NCI-H1417 (cell line): ENCODE measurements around the gene OR2L8.
A peak's percentile ranks its signal among the peaks of the same experiment; 100 is the strongest.

Source experiments
- DNase-seq, 3 experiments: peaks; one replicate each; lab custom pipeline; 2025; lab: John Stamatoyannopoulos, UW

Gene OR2L8, protein sequence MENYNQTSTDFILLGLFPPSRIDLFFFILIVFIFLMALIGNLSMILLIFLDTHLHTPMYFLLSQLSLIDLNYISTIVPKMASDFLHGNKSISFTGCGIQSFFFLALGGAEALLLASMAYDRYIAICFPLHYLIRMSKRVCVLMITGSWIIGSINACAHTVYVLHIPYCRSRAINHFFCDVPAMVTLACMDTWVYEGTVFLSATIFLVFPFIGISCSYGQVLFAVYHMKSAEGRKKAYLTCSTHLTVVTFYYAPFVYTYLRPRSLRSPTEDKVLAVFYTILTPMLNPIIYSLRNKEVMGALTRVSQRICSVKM

DNA sequence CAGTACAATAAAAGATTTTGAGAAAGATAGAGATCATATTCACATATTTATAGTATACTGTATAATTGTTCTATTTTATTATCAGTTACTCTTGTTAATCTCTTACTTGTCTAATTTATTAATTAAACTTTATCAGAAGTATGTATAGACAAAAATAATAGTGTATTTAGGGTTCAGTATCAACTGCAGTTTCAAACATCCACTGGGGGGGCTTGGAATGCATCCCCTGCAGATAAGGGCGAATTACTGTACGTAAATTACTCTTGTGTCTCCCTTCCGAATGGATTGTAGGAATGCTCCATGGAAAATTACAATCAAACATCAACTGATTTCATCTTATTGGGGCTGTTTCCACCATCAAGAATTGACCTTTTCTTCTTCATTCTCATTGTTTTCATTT, at the start of gene OR2L8:
Gene OR2L8 (plus strand): TSS at position 301 of the 400 bp plus-strand sequence. CDS start 0 bp downstream, at position 301.
- DNase-seq = no peak

DNA sequence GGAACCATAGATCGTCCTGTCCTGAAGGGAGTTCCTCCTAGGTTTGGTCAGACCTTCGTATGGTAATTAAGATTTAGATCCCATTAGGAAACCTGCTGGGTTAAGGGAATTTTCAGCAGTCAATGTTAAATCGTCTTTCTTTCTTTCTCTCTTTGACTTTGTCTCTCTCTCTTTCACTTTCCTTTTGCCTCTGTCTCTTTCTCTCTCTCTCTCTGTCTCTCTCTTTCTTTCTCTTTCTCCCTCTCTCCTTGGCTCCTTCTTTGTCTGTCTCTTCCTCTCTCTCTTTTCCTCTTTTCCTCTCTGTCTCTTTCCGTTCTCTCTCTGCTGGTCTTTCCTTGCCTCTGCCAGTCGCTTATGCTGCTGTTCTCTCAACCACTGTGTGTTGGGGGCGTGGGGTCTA, 44.5 kb upstream of the OR2L8 start:
- no peak for DNase-seq

DNA sequence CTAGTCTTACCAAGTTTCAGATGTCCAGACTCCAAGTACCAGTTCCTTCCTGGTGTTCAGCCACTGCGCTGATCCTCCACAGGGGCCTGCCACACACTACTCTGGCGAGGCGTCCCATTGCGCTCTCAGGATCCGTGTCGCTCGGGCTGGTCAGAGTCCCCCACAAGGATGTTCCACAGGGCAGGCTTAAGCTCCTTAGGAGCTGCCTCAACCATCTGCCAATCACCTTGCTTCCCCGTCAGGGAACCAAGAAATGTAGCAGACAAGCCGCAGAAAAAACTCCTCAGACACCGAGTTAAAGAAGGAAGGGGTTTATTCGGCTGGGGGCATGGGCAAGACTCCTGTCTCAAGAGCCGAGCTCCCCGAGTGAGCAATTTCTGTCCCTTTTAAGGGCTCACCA, 43.5 kb upstream of the OR2L8 start:
- DNase-seq = no peak

DNA sequence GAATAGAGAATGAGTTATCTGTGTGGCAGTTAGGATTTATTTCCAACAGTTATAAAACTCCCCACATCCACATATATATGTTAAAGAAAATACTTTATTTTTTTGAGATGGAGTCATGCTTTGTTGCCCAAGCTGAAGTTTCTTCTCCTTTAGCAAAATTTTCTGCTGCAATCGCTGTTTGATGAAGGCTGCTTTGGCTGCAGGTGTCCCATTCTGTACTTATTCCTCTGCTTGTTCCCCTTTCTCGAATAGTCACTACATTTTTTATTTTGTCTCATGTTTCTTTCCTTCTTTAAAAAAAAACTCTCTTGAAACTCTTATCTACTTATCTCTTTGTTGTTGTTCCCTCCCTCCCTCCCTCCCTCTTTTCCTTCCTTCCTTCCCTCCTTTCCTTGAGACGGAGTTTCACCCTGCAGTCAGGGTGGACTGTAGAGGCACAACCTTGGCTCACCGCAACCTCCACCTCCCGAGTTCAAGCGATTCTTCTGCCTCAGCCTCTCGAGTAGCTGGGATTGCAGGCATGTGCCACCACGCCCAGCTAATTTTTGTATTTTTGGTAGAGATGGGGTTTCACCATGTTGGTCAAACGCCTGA, 42.7 kb upstream of the OR2L8 start:
- no peak for DNase-seq

DNA sequence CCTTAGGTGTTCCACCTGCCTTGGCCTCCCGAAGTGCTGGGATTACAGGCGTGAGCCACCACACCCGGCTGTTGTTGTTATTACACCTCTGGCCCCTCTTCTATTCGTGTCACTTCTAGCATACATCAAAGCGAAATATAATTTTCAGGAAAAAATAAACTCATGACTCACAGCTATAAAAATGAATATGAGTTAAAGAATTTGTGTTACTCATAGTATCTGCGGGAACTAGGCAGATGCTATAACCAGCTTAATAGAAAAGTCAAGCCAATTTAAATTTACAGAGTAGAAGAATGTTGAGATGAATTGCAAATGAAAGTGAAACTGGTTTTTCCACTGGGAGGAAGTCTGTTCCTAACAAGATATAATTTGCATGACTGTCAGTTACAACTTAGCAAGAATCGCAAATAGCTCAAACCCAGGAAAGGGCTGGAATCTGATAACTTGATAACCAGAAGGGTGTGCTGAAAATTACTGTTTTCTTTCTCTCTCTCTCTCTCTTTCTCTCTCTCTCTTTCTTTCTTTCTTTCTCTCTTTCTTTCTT, 42.1 kb upstream of the OR2L8 start:
- DNase-seq = no peak

DNA sequence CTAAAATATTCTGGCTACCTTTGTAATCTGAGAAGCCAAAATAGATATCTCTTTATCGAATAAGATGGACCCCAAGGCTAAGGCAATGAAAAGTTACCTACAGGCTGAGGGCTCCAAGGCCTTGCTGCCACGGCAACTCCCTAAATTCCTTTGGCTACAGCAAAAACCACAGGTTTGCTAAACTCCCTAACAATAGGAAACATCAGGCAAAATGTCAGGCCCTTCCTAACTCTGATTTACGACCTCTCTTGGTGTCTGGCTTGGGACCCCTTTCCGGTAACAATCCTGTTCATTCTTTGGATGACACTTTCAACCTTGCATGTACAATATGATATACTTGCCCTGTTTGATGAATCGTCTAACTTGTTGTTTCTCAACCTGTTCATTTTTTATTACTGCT, 39.9 kb upstream of the OR2L8 start:
- DNase-seq = no peak

DNA sequence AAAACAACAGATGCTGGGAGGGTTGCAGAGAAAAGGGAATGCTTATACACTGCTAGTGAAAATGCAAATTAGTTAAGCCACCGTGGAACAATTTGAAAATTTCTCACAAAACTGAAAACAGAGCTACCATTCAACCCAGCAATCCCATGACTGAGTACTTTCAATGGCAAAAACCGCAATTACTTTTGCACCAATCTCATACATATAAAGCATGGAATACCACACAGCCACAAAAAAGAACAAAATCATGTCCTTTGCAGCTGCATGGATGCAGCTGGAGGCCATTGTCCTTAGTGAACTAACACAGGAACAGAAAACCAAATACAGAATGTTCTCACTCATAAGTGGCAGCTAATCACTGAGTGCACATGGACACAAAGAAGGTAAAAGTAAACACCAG, 34.9 kb upstream of the OR2L8 start:
- DNase-seq = no peak

DNA sequence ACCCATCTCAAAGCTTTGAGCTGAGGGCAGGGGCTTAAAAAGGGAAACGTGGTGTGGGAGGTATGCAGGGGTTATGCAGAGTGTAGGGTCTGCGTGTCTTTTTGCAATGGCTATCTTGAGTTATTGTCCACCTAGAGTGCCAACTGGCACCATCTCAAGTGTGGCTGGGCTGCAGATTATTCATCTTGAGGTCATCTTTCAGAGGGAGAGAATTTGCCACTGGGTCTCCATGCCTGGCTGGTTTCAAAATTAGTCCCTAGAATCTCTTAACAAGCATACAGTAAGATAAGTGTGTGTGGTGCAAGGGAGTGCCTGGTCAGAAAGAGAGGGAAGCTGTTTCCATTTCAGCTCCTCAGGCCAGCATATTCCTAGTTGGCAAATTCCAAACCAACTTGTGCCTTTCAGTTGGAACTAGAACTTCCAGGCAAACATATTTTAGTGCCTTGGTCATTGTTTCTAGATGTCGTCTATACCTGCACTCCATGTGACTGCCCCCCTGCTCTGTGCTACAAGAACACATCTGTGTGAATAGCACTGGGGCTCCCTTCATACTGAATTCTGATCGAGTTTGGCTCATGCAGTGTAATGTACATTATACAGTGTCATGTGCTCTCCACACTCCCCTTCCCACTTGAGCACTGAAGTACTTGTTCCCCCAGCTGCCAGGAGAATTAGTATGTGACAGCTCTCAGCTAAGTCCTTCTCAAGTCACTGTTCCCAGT, 33.6 kb upstream of the OR2L8 start:
- no peak for DNase-seq

DNA sequence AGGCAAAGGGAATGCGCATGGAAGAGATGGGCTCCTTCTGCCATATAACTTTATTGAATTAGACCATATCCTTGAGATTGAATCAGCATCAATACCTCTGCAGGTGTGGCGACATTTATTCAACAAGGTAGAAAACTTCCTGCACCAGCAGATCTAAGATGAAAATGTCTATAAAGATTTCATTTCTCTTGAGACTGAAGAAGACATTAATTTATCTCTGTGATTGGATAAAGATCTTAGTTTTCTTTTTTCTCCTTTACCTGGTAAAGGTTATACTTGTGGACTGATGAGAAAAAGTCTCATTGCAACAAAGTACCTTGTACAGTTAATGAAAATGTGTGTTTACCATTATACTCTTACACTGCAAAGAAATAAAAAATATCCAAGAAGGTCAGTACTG, 28.7 kb upstream of the OR2L8 start, which contains the start of gene OR2T8:
Gene OR2T8 (plus strand): TSS at position 301 of the 400 bp plus-strand sequence. CDS start 766 bp downstream, outside the sequence.
- DNase-seq = no peak

DNA sequence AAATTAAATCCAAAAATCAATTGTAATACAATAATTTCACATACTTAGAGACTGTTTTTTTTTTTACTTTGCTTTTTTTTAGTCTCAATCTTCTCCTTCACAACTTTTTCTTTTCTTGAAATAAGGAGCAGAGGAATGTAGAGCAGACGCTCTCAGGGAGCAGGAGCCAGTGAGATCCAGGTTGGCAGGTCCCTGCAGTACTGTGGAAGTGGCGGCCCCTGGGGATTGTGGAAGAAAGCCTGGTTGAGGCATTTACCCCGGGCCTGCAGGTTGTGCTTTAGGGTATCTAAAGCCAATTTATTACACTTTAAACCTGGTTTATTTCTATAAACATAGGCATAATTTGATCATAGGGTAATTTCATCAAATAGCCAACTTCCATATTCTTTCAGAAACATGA, 24.7 kb upstream of the OR2L8 start:
- DNase-seq = no peak

DNA sequence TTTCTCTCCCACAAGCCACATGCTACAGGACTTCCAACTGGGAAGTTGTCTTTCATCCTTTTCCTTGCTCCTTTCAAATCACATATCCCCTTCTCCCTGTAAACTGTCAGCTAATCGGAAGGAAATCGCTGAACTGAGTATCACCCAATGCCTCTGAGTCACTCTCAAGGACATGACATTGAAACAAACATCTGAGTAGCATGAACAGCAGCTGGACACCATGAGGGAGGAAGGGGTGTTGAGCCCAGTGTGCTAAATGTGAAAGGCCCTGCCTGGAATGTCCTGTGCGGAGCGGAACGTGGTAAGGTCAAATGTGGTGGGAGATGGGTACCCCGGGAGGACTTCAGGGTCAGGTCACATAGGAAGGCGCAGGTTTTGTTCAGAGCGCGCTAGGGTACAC, 23.8 kb upstream of the OR2L8 start, which contains the start of gene OR2AJ1:
Gene OR2AJ1 (plus strand): TSS at position 22 of the 400 bp plus-strand sequence. CDS start 8,880 bp downstream, outside the sequence.
- DNase-seq = no peak

DNA sequence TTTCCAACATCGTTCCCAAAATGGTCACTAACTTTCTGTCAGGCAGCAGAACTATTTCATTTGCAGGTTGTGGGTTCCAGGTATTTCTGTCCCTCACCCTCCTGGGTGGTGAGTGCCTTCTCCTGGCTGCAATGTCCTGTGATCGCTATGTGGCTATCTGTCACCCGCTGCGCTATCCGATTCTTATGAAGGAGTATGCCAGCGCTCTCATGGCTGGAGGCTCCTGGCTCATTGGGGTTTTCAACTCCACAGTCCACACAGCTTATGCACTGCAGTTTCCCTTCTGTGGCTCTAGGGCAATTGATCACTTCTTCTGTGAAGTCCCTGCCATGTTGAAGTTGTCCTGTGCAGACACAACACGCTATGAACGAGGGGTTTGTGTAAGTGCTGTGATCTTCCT, 14.7 kb upstream of the OR2L8 start:
- DNase-seq = no peak

DNA sequence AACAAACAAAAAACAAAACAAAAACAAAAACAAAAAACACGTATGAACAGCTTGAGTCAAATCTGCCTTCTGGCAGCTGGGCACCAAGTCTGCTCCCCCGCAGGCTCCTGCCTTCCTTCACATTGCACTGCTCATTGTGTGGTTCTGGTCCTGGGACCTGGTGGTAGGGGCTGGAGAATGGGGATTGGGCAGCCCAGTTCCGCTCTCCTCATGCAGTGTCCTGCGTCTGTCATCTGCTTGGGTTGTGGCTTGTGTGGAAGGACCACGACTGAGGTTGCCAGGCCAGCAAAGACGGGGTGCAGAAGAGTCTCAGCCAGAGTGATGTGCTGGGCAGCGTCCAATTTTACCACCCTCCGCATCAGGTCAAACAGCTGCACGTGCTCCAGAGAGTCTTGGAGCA, 12.9 kb upstream of the OR2L8 start:
- DNase-seq = no peak

DNA sequence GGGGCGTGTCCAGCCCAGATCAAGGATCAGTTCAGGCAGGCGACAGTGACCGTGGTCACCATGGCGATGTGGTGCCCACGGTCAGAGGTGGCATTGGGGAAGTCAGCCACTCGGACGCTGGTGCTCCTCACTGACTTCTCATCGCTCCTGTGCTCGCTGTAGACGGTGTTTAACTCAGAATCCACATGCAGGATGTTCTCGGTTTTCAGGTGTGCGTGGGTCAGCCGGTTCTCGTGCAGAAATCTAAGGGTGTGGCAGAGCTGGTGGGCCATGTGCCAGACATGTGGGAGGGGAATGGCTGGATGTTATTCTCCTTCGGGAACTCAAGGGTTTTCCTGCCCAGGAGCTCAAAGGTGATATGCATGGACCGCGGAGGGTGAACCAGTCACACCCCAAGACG, 12.2 kb upstream of the OR2L8 start:
- DNase-seq = no peak

DNA sequence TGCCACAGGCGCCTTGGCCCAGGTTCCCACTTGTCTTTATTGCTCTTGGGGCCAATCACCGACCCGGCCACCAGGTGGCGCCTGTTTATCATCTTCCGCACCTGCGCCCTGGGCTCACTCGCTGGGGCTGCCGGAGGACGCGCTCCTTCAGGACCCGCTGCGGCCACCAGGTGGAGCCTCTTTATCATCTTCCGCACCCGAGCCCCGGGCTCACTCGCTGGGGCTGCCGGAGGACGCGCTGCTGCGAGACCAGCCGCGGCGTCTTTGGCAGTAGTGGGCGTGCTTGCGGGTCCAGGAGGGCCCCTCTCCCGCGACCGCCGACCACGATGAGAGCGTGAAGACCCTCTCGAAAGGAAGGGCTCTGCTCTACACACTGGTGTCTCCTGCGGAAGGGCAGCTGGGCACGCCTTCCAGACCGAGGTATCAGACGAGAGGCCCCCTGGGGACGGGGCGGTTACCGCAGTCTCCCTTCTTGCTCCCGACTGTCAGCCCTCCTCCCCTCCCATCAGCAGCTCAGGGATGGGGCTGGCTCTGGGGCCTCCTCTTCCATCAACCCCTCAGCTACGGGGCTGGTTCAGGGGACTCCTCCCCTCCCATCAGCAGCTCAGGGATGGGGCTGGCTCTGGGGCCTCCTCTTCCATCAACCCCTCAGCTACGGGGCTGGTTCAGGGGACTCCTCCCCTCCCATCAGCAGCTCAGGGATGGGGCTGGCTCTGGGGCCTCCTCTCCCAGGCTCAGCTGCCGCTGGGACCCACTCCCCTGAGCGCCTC, 11.5 kb upstream of the OR2L8 start:
- peak in 1 of 3 experiments; percentile 1 for DNase-seq

DNA sequence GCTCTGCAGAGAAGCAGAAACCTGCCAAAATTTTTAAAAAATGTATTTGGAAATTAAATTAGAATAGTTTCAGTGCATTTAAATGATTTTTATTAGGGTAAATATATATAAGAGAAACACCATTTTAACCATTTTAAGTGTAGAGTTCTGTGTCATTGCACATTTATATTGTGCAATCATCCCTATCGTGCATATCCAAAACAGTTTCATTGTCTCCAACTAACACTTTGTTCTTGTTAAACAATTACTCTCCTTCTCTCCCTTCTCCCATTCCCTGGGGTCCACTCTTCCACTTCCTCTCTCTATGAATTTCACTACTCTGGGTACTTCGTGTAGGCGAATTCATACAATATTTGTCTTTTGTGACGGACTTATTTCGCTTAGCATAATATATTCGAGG, 6.0 kb upstream of the OR2L8 start:
- DNase-seq = no peak

DNA sequence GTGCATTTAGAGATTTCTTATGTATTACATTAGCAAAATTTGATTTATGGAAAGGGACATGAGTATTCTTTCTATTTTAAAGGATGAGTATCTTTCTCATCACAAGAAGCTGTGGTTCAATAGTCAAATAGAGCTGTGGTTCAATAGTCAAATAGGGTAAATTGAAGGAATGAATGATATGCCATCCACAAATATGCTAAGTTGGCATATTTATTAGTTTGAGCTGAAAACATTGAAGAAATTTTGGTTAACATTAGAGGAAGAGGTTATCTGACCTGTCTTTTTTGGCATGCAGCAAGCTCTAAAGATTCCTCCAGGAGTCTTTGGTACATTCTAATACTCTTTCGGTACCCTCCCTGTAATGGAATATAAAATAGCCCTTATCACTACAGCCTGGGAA, 4.8 kb downstream of the OR2L8 start:
- DNase-seq = no peak

DNA sequence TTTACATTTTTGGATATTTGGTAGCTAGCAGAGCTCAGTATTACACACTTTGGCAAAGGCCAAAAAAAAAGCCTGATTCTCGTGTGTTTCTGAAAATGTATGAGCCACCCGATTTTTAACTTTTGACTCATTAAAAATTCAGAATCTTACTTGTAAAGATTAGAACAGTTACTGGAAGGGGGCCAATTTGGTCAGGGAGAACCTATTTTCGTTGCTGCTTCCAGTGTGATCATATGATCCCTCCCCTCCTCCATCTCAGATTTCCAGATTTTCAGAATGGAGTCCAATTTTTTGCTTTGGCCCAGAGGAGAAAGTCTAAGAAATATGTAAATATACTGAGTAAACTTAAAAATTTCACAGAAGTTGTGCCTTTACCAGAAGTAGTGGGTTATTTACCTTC, 13.1 kb downstream of the OR2L8 start:
- DNase-seq = no peak

DNA sequence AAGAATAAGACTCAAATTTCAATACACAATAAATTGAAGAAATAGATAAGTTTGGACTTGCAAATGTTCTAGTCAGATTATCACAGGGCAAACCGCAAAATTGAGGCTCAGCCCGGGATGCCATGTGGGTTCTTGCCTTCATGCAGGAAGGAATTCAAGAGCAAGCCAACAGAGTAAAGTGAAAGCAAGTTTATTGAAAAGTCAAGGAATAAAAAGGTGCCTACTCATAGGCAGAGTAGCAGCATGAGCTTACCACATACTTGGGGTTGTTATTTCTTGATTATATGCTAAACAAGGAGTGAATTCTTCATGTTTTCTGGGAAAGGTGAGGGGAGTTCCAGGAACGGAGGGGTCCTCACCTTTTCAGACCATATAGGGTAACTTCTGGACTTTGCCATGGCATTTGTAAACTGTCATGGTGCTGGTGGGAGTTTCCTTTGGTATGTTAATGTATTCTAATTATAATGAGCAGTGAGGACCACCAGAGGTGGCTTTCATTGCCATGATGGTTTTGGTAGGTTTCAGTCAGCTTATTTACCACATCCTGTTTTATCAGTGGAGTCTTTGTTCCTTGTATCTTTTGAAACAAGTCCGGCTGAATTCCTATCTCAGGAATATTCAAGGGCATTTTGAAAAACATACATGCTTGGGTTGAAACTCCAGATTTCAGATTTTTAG, 14.4 kb downstream of the OR2L8 start:
- no peak for DNase-seq

DNA sequence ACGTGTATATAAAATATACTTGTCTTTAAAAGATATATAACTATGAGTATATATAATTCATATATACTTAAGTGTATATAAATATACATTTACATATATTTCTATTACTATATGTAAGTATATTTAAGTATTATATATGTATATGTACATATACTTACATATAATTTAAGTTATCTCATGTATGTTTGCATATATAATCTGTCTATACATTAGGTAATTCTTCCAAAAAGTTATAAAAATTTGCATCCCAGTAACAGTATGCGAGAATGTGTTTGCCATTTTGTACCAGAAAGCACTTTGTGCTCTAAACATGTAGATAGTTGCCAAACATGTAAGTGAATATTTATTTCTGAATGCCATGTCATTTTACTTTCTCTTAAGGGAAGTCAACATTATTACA, 16.3 kb downstream of the OR2L8 start, which contains the start of gene OR2AK2:
Gene OR2AK2 (plus strand): TSS at position 301 of the 400 bp plus-strand sequence. CDS start 144 bp downstream, outside the sequence.
- DNase-seq = no peak

DNA sequence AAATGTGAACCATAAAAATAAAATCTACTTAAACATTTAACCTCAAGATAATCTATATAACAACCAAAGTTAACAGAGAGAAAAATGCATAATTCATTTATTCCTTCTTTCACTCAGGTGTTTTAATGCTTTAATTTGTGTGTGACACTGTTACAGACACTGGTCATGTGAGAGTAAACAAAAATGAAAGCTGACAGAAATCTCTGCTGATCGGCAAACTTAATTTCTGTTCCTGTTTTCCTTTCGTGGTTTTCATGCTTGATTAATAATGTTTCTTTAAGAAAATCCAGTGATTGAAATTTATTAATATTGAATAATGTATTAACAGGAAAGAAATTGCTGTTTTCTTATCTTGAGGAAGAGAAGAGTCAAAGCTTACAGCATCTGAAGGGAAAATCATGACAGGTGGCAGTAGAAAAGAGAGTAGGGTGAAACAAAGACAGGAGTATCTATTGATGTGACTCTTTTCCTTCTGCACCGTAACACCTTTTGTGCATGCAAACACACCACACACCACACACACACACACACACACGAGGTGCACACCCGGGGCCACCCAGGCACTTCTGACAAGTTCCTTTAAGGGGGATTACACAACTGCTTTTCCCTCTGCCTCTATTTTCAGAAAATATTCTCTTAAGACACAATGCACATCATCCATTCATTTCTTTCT, 18.0 kb downstream of the OR2L8 start:
- no peak for DNase-seq
